A673 (cell line): ENCODE results near the gene LRRN4. TPM values are rescaled to one million over a fixed set of nuclear protein-coding genes. Genes with fewer than 3 reads are reported as not detected.

ENCODE experiments used
- BruUV-seq: library from RNA; stranded (reverse); fragments of 400-500 nt; replicated peaks from 2 replicates; lab custom pipeline; 2021; lab: Mats Ljungman, UMichigan
- CTCF ChIA-PET: fragments of 300-600 bp; sonication (Branson Sonifier 250); formaldehyde crosslinking; loops from one replicate; lab custom pipeline; 2022; ENCODE audit warnings: antibody characterized with exemption; lab: Charles Lee
- POLR2A ChIA-PET: fragments of 300-600 bp; sonication (Branson Sonifier 250); formaldehyde crosslinking; loops from one replicate; lab custom pipeline; 2022; ENCODE audit warnings: antibody characterized with exemption; ENCODE audit not compliant: low non-redundant PET; lab: Charles Lee
- DNase-seq: peaks from one replicate; pipeline ENCODE4 v3.0.0-alpha.2; 2015; ENCODE audit warnings: low spot score
- H3K27ac ChIP-seq: fragments of 200-600 bp; sonication (generic); 2 replicates; pipeline ENCODE4 v1.5.1; 2016; ENCODE audit warnings: mixed run types, low read depth, mild to moderate bottlenecking, mixed read lengths, antibody characterized with exemption, low read length; ENCODE audit not compliant: poor library complexity, severe bottlenecking
- H3K27me3 ChIP-seq: fragments of 200-600 bp; sonication (generic); replicated peaks from 2 replicates; pipeline ENCODE4 v1.6.1; 2017; ENCODE audit warnings: mixed run types, low read depth, mild to moderate bottlenecking, mixed read lengths, antibody characterized with exemption, low read length; ENCODE audit not compliant: insufficient read depth, poor library complexity
- H3K36me3 ChIP-seq: fragments of 200-600 bp; sonication (generic); 2 replicates; pipeline ENCODE4 v1.6.1; 2016; ENCODE audit warnings: mixed run types, mild to moderate bottlenecking, mixed read lengths, antibody characterized with exemption, low read length; ENCODE audit not compliant: insufficient read depth, poor library complexity, severe bottlenecking
- H3K4me1 ChIP-seq: fragments of 200-600 bp; sonication (generic); 2 replicates; pipeline ENCODE4 v1.6.1; 2017; ENCODE audit warnings: mixed run types, mild to moderate bottlenecking, mixed read lengths, antibody characterized with exemption, low read length; ENCODE audit not compliant: insufficient read depth, poor library complexity, severe bottlenecking
- H3K4me3 ChIP-seq: fragments of 200-600 bp; sonication (generic); 2 replicates; pipeline ENCODE4 v1.5.1; 2016; ENCODE audit warnings: low read depth, mixed run types, mild to moderate bottlenecking, mixed read lengths, low read length; ENCODE audit not compliant: poor library complexity, severe bottlenecking
- H3K9me3 ChIP-seq: fragments of 200-600 bp; sonication (generic); 2 replicates; pipeline ENCODE4 v1.6.1; 2016; ENCODE audit warnings: mixed run types, low read depth, mild to moderate bottlenecking, mixed read lengths, antibody characterized with exemption, low read length; ENCODE audit not compliant: poor library complexity, severe bottlenecking
- EZH2 ChIP-seq: fragments of 200-600 bp; sonication (generic); IDR thresholded peaks from 2 replicates; pipeline ENCODE4 v1.6.1; 2017; ENCODE audit warnings: borderline replicate concordance, low read depth, mild to moderate bottlenecking, mixed read lengths, antibody characterized with exemption, low read length; ENCODE audit not compliant: poor library complexity, severe bottlenecking
- intact Hi-C: fragments of 100-400 bp; cut with micrococcal nuclease; formaldehyde crosslinking; loops from one replicate; pipeline ENCODE4 v1.10.0; 2022; ENCODE audit not compliant: unreplicated experiment
- total RNA-seq: library from RNA; stranded (reverse); gene quantifications from 2 replicates; pipeline ENCODE4 v1.2.3, GENCODE V29; 2021
- TF ChIP-seq, protein P1 (sequence below): fragments of 300-800, 200-600 bp; sonication (generic); conservative IDR thresholded peaks from 2 replicates; pipeline ENCODE4 v1.5.1; 2017; ENCODE audit warnings: low read depth, mild to moderate bottlenecking, antibody characterized with exemption, low read length, moderate library complexity, mixed read lengths

Gene LRRN4
- total RNA-seq, 1 experiment from 2014 or later, result not detected

- H3K27me3 ChIP-seq, result no peaks in the 10 kb centered on the region
- H3K9me3 ChIP-seq, result no peaks in the 10 kb centered on the region
- intact Hi-C loops, result no loop called here
- CTCF ChIA-PET, result no interaction called here
- H3K27ac ChIP-seq, result peak overlapping the region; percentile 27
- H3K36me3 ChIP-seq, result peaks cover 28% of the 10 kb centered on the region
- DNase-seq, result no peak
- POLR2A ChIA-PET, result no interaction called here
- TF ChIP-seq EZH2, result no peak
- TF ChIP-seq, protein P1, sequence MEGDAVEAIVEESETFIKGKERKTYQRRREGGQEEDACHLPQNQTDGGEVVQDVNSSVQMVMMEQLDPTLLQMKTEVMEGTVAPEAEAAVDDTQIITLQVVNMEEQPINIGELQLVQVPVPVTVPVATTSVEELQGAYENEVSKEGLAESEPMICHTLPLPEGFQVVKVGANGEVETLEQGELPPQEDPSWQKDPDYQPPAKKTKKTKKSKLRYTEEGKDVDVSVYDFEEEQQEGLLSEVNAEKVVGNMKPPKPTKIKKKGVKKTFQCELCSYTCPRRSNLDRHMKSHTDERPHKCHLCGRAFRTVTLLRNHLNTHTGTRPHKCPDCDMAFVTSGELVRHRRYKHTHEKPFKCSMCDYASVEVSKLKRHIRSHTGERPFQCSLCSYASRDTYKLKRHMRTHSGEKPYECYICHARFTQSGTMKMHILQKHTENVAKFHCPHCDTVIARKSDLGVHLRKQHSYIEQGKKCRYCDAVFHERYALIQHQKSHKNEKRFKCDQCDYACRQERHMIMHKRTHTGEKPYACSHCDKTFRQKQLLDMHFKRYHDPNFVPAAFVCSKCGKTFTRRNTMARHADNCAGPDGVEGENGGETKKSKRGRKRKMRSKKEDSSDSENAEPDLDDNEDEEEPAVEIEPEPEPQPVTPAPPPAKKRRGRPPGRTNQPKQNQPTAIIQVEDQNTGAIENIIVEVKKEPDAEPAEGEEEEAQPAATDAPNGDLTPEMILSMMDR, result no peak
- peaks cover 10% of the 10 kb centered on the region for H3K4me1 ChIP-seq
- peak overlapping the region; percentile 94 for H3K4me3 ChIP-seq
- BruUV-seq, result TSS peak; percentile 52
These were observed 46.7 kb downstream of the LRRN4 start for GRCh38 chr20:6007094-6007528.

- ChIA-PET CTCF (no interaction called here), POLR2A (no interaction called here)
- peaks cover 23% of the 10 kb centered on the region for H3K36me3 ChIP-seq
- no peaks in the 10 kb centered on the region for H3K27me3 ChIP-seq
- peaks cover 10% of the 10 kb centered on the region for H3K4me1 ChIP-seq
- peak overlapping the region; percentile 89 for H3K27ac ChIP-seq
- intact Hi-C loops, result no loop called here
- no peaks in the 10 kb centered on the region for H3K9me3 ChIP-seq
- peak overlapping the region; percentile 94 for H3K4me3 ChIP-seq
- BruUV-seq, result no TSS peak
- no peak for DNase-seq
- TF ChIP-seq, protein P1, result no peak
- TF ChIP-seq EZH2, result no peak
These were observed 47.3 kb downstream of the LRRN4 start for GRCh38 chr20:6006603-6006949.

DNA sequence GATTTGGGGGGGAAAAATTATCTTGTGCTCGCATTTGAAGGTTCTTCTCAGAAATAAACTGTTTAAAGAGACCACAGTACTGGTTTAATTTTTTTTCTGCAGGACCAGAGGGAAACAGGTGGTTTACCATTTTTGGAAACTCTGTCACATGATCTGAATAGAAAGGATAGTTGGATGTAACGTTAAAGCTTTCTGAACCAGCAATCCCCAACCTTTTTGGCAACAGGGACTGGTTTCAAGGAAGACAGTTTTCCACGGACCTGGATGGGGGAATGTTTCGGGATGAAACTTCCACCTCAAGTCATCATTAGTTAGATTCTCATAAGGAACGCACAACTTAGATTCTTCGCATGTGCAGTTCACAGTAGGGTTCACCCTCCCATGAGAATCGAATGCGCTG, 53.0 kb downstream of the LRRN4 start:
- no peaks in the 10 kb centered on the region for H3K9me3 ChIP-seq
- intact Hi-C loops, result no loop called here
- no peak overlapping the region for H3K27ac ChIP-seq
- peaks cover 8% of the 10 kb centered on the region for H3K36me3 ChIP-seq
- no peak for TF ChIP-seq EZH2
- TF ChIP-seq, protein P1, result no peak
- no peaks in the 10 kb centered on the region for H3K27me3 ChIP-seq
- H3K4me1 ChIP-seq, result peaks cover 2% of the 10 kb centered on the region
- CTCF ChIA-PET, result no interaction called here
- BruUV-seq, result no TSS peak
- no peak overlapping the region for H3K4me3 ChIP-seq
- POLR2A ChIA-PET, result no interaction called here
- DNase-seq, result no peak
